Measurements from ENCODE around the gene BUB1.
"Not testable (repeated sequence)": the region's sequence is repeated elsewhere in the genome, so short reads cannot be mapped to it uniquely, and the experiment has no call there.

Gene BUB1

GRCh38 chr2:110712737-110713136 is 34.9 kb upstream of the BUB1 start:
- H3K4me3 ChIP-seq (replicated peaks; ENCODE audit: low read depth, low read length): no peak overlapping the region
- no peak for TF ChIP-seq CTCF (IDR thresholded peaks at IDR 0.05; ENCODE audit: low read length, missing control alignments)
- DNase-seq (ENCODE audit: low read depth): no peak

- no peak for TF ChIP-seq CTCF (IDR thresholded peaks at IDR 0.05; ENCODE audit: low read length, missing control alignments)
- no peak overlapping the region for H3K4me3 ChIP-seq (replicated peaks; ENCODE audit: low read depth, low read length)
- DNase-seq (ENCODE audit: low read depth): no peak
Observed at GRCh38 chr2:110708455-110708854, 30.6 kb upstream of the BUB1 start.

GRCh38 chr2:110707386-110707965 is 29.6 kb upstream of the BUB1 start:
- DNase-seq (ENCODE audit: low read depth): no peak
- no peak overlapping the region for H3K4me3 ChIP-seq (replicated peaks; ENCODE audit: low read depth, low read length)
- no peak for TF ChIP-seq CTCF (IDR thresholded peaks at IDR 0.05; ENCODE audit: low read length, missing control alignments)

- TF ChIP-seq CTCF (IDR thresholded peaks at IDR 0.05; ENCODE audit: low read length, missing control alignments): no peak
- no peak for DNase-seq (ENCODE audit: low read depth)
- H3K4me3 ChIP-seq (replicated peaks; ENCODE audit: low read depth, low read length): no peak overlapping the region
Observed at GRCh38 chr2:110702514-110703380, 24.9 kb upstream of the BUB1 start.

GRCh38 chr2:110698253-110698652 is 20.4 kb upstream of the BUB1 start:
- H3K4me3 ChIP-seq (replicated peaks; ENCODE audit: low read depth, low read length); DNase-seq (ENCODE audit: low read depth): not testable (repeated sequence)

GRCh38 chr2:110695146-110695898 is 17.5 kb upstream of the BUB1 start:
- H3K4me3 ChIP-seq (replicated peaks; ENCODE audit: low read depth, low read length): not testable (repeated sequence)
- peak; percentile 51 for DNase-seq (ENCODE audit: low read depth)

GRCh38 chr2:110691612-110692258 is 13.9 kb upstream of the BUB1 start:
- no peak overlapping the region for H3K4me3 ChIP-seq (replicated peaks; ENCODE audit: low read depth, low read length)
- no peak for DNase-seq (ENCODE audit: low read depth)
- TF ChIP-seq CTCF (IDR thresholded peaks at IDR 0.05; ENCODE audit: low read length, missing control alignments): no peak

Data from fibroblast of pulmonary artery (primary cell).